Endothelial cell (in vitro differentiated cells): Measurements from ENCODE around the gene OGFR. TPM values are rescaled to one million over a fixed set of nuclear protein-coding genes. Genes with fewer than 3 reads are reported as not detected.

ENCODE experiments used
- DNase-seq: peaks from one replicate; pipeline ENCODE4 v3.0.0; 2021; ENCODE audit warnings: low spot score
- H3K27ac Mint-ChIP-seq: one replicate; pipeline ENCODE4 v1.8.0; 2021; ENCODE audit warnings: mixed read lengths, inconsistent platforms; ENCODE audit not compliant: unreplicated experiment
- H3K27me3 Mint-ChIP-seq: one replicate; pipeline ENCODE4 v1.8.0; 2021; ENCODE audit warnings: mild to moderate bottlenecking, moderate library complexity, mixed read lengths, inconsistent platforms; ENCODE audit not compliant: unreplicated experiment
- H3K36me3 Mint-ChIP-seq: one replicate; pipeline ENCODE4 v1.8.0; 2021; ENCODE audit warnings: mild to moderate bottlenecking, low read depth, mixed read lengths, inconsistent platforms; ENCODE audit not compliant: unreplicated experiment
- H3K4me1 Mint-ChIP-seq: one replicate; pipeline ENCODE4 v1.8.0; 2021; ENCODE audit warnings: mild to moderate bottlenecking, mixed read lengths, inconsistent platforms; ENCODE audit not compliant: unreplicated experiment
- H3K4me3 Mint-ChIP-seq: one replicate; pipeline ENCODE4 v1.8.0; 2021; ENCODE audit warnings: mild to moderate bottlenecking, mixed read lengths, inconsistent platforms; ENCODE audit not compliant: unreplicated experiment
- H3K9me3 Mint-ChIP-seq: one replicate; pipeline ENCODE4 v1.8.0; 2021; ENCODE audit warnings: mixed read lengths, inconsistent platforms; ENCODE audit not compliant: unreplicated experiment
- total RNA-seq: library from RNA; stranded (reverse); fragmentation: NEBNext Ultra II Directional; extraction: Animal tissue kit (Norgen Biotek cat#: 25700); gene quantifications from one replicate; pipeline ENCODE4 v1.2.1, GENCODE V29; 2021; ENCODE audit not compliant: unreplicated experiment
- TF ChIP-seq, protein P1 (sequence below): fragments of 200-600 bp; sonication (generic); IDR thresholded peaks from one replicate; pipeline ENCODE4 v1.5.0; 2021; ENCODE audit warnings: antibody characterized with exemption; ENCODE audit not compliant: unreplicated experiment

Gene OGFR
- total RNA-seq, 1 donor from 2014 or later = 27.6 TPM

DNA sequence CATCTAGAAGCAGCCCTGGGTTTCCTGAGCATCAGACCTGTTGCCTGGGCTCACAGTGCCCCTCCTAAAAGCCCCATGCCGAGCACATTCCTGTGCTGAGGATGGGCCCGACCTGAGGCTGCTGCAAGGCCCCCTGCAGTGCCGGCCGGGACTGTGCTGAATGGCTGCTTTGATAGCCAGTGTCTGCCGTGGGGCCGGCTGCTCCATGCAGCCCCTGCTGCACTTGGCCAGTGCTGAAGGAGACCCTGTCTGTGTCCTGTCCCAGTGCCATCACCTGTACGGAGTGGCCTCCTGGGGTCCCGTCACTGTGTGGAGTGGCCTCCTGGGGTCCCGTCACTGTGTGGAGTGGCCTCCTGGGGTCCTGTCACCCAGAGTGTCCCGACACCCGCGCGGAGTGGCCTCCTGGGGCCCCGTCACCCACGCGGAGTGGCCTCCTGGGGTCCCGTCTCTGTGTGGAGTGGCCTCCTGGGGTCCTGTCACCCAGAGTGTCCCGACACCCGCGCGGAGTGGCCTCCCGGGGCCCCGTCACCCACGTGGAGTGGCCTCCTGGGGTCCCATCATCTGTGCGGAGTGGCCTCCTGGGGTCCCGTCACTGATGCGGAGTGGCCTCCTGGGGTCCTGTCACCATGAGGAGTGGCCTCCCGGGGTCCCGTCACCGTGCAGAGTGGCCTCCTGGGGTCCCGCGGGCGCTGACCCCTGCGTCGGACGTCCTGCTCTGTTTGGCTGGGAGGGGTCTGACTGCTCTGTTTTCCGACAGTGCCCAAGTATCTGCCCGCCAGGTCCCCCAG, 19.2 kb downstream of the OGFR start:
- TF ChIP-seq, protein P1, sequence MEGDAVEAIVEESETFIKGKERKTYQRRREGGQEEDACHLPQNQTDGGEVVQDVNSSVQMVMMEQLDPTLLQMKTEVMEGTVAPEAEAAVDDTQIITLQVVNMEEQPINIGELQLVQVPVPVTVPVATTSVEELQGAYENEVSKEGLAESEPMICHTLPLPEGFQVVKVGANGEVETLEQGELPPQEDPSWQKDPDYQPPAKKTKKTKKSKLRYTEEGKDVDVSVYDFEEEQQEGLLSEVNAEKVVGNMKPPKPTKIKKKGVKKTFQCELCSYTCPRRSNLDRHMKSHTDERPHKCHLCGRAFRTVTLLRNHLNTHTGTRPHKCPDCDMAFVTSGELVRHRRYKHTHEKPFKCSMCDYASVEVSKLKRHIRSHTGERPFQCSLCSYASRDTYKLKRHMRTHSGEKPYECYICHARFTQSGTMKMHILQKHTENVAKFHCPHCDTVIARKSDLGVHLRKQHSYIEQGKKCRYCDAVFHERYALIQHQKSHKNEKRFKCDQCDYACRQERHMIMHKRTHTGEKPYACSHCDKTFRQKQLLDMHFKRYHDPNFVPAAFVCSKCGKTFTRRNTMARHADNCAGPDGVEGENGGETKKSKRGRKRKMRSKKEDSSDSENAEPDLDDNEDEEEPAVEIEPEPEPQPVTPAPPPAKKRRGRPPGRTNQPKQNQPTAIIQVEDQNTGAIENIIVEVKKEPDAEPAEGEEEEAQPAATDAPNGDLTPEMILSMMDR = no peak
- no peaks in the 10 kb centered on the region for H3K4me1 Mint-ChIP-seq
- H3K27ac Mint-ChIP-seq = no peak overlapping the region
- DNase-seq = no peak
- H3K36me3 Mint-ChIP-seq = no peaks in the 10 kb centered on the region
- no peak overlapping the region for H3K4me3 Mint-ChIP-seq
- H3K27me3 Mint-ChIP-seq = peaks cover 8% of the 10 kb centered on the region
- no peaks in the 10 kb centered on the region for H3K9me3 Mint-ChIP-seq

DNA sequence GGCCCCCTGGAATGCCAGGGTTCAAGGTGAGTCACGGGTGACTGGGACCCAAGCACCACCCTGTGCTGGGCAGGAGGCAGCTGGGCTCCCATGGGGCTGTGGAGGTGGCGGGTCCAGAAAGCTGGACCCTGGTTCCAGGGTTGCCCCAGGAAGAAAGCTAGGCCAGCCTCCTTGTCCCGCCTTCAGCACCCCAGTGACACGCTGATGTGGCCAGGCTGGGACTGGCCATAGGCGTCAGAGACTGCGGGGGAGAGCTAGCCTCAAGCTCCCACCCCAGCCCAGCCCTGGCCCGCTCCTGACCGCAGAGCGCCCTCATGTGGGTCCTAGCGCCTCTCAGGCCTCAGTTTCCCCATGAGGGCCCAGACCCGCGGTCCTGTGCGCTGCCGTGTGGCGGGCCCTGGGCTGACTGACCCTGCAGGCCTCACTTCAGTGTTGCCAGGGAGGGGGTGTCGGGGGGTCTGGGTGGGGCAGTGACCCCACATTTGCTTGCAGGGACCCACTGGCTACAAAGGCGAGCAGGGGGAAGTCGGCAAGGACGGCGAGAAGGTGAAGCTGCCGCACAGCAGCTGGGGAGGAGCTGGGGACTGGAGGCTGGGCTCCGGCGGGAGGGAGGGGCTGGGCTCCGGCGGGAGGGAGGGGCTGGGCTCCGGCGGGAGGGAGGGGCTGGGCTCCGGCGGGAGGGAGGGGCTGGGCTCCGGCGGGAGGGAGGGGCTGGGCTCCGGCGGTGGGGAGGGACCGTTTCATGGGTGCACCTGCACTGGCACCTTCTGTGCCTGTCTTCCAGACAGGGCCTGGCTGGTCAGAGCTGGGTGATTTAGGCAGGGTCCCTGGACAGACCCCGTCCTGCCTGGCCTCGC, 20.1 kb downstream of the OGFR start:
- H3K36me3 Mint-ChIP-seq = no peaks in the 10 kb centered on the region
- no peak for DNase-seq
- H3K4me3 Mint-ChIP-seq = no peak overlapping the region
- H3K27me3 Mint-ChIP-seq = peaks cover 8% of the 10 kb centered on the region
- H3K4me1 Mint-ChIP-seq = no peaks in the 10 kb centered on the region
- H3K27ac Mint-ChIP-seq = no peak overlapping the region
- TF ChIP-seq, protein P1 = no peak
- H3K9me3 Mint-ChIP-seq = no peaks in the 10 kb centered on the region

DNA sequence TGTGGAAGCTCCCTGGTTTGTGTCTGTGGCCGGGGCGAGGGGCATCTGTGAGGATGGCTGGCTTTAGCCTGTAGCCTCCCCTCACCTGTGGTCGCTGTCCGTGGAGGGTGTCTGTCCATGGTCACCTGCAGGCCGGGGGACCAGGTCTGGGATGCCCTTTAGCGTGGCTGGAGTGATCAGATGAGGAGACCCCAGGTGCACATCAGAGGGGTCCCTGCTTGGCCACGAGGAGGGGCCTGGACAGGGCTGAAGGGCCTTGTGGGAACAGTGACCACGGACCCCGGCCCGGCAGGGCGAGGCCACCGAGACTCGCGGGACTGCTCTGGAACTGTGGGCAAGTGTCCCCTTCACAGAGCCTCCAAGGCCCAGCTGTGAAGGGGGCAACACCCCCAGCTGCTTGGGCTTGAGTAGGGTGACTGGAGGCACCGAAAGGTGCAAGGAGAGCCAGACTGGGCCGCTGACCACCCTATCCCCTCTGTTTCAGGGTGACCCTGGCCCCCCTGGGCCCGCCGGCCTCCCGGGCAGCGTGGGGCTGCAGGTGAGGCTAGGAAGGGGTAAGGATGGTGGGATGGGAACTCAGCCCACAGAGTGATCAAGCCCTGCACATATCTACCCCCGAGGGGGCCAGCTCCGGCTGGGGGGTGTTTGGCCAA, 20.8 kb downstream of the OGFR start:
- no peak for DNase-seq
- Mint-ChIP-seq H3K27me3 (peaks cover 5% of the 10 kb centered on the region), H3K4me1 (no peaks in the 10 kb centered on the region), H3K36me3 (no peaks in the 10 kb centered on the region), H3K9me3 (no peaks in the 10 kb centered on the region), H3K27ac (no peak overlapping the region), H3K4me3 (no peak overlapping the region)
- TF ChIP-seq, protein P1 = no peak

DNA sequence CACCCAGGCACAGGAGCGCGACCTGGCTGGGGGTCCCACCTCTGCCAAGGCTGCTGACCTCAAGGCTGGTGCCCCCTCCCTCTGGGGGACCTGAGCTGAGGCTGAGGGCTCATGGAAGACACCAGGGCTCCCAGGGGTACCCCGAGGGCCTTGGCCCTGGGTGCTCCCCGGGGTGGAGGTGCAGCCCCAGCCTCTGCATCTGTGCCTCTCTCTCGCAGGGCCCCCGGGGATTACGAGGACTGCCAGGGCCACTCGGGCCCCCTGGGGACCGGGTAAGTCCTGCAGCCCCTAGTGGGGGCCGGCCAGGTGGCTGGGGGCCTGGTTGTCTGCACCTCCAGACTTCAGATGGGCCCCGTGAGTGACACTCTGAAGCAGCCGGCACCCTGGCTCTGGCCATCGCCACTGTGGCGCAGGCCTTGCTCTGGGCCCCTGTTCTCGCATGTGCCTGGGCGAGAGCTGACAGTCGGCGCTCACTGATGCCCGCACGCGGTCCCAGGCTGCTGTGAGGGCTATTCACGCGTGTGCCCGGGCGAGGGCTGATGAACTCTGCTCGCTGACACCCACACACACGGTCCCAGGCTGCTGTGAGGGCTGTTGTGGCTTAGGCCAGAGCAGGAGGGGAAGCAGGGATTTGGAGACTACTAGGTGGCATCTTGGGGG, 21.5 kb downstream of the OGFR start:
- no peak for DNase-seq
- Mint-ChIP-seq H3K27ac (no peak overlapping the region), H3K4me3 (no peak overlapping the region), H3K36me3 (no peaks in the 10 kb centered on the region), H3K27me3 (peaks cover 5% of the 10 kb centered on the region), H3K4me1 (no peaks in the 10 kb centered on the region), H3K9me3 (no peaks in the 10 kb centered on the region)
- TF ChIP-seq, protein P1 = no peak
